Measurements from ENCODE around the gene ATP6V1D. TPM values are rescaled to one million over a fixed set of nuclear protein-coding genes. Genes with fewer than 3 reads are reported as not detected.
A peak's percentile ranks its signal among the peaks of the same experiment; 100 is the strongest.
"Not testable (repeated sequence)": the region's sequence is repeated elsewhere in the genome, so short reads cannot be mapped to it uniquely, and the experiment has no call there.

The ATP6V1D gene
- total and polyA plus RNA-seq, 4 donors = 49.6 to 134 (median 60.2) TPM

DNA sequence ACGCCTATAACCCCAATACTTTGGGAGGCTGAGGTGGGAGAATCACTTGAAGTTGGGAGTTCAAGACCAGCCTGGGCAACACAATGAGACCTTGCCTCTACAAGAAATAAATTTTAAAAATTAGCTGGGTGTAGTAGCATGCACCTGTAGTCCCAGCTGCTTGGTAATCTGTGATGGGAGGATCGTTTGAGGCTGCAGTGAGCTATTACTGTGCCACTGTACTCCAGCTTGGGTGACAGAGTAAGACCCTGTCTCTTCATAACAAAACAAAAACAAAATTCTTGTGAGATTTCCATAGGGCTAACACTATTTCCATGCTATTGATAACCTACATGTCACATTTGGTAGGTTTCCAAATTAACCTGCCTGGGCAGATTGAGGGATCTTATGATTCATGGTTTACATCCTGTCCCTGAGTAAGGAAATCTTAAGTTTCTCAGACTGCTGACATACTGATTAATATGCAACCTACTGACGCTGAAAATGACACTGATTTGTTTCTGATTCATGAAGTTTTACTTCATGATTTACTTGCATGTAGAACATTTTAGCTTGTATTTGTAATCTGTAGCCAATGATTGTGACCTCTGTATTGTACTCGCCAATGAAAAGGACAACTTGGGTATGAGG lies 15.9 kb downstream of the ATP6V1D start:
- H3K4me3 ChIP-seq = no peak overlapping the region
- ATAC-seq (ENCODE audit: insufficient read depth, low FRiP score) = no peak
- no peaks in the 10 kb centered on the region for H3K9me3 ChIP-seq (ENCODE audit: control insufficient read depth in 4 of 4, insufficient read depth in 3 of 4, low read length in 3 of 4)
- TF ChIP-seq, protein P1, sequence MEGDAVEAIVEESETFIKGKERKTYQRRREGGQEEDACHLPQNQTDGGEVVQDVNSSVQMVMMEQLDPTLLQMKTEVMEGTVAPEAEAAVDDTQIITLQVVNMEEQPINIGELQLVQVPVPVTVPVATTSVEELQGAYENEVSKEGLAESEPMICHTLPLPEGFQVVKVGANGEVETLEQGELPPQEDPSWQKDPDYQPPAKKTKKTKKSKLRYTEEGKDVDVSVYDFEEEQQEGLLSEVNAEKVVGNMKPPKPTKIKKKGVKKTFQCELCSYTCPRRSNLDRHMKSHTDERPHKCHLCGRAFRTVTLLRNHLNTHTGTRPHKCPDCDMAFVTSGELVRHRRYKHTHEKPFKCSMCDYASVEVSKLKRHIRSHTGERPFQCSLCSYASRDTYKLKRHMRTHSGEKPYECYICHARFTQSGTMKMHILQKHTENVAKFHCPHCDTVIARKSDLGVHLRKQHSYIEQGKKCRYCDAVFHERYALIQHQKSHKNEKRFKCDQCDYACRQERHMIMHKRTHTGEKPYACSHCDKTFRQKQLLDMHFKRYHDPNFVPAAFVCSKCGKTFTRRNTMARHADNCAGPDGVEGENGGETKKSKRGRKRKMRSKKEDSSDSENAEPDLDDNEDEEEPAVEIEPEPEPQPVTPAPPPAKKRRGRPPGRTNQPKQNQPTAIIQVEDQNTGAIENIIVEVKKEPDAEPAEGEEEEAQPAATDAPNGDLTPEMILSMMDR (IDR thresholded peaks at IDR 0.05; ENCODE audit: control extremely low read depth, extremely low read depth) = no peak
- peaks cover 11 to 34% (median 26%) of the 10 kb centered on the region in 4 donors for H3K36me3 ChIP-seq (ENCODE audit: control insufficient read depth in 4 of 4, insufficient read depth in 4 of 4, low read length in 4 of 4)
- DNase-seq = no peak
- WGBS, 2 donors = 93 to 97% methylated on average over 4 of the region's 4 CpGs
- no peaks in the 10 kb centered on the region for H3K27me3 ChIP-seq (ENCODE audit: control insufficient read depth in 3 of 3, insufficient read depth in 3 of 3, low read length in 2 of 3)
- H3K4me1 ChIP-seq (ENCODE audit: control insufficient read depth in 5 of 5, insufficient read depth in 5 of 5, low read length in 5 of 5) = no peaks in the 10 kb centered on the region
- H3K27ac ChIP-seq (ENCODE audit: low read depth in 1 of 2, low read length in 1 of 2) = no peak overlapping the region
- H3K9ac ChIP-seq (ENCODE audit: insufficient read depth in 1 of 2, low read length in 2 of 2) = no peak overlapping the region

DNA sequence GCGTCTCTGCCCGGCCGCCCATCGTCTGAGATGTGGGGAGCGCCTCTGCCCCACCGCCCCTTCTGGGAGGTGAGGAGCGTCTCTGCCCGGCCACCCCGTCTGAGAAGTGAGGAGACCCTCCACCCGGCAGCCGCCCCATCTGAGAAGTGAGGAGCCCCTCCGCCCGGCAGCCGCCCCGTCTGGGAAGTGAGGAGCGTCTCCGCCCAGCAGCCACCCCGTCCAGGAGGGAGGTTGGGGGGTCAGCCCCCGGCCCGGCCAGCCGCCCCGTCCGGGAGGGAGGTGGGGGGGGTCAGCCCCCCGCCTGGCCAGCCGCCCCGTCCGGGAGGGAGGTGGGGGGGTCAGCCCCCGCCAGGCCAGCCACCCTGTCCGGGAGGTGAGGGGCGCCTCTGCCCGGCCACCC lies 18.4 kb downstream of the ATP6V1D start:
- H3K4me3 ChIP-seq; ATAC-seq (ENCODE audit: insufficient read depth, low FRiP score); H3K27ac ChIP-seq (ENCODE audit: low read depth in 1 of 2, low read length in 1 of 2); H3K27me3 ChIP-seq (ENCODE audit: control insufficient read depth in 3 of 3, insufficient read depth in 3 of 3, low read length in 2 of 3); DNase-seq; H3K9ac ChIP-seq (ENCODE audit: insufficient read depth in 1 of 2, low read length in 2 of 2); H3K9me3 ChIP-seq (ENCODE audit: control insufficient read depth in 4 of 4, insufficient read depth in 3 of 4, low read length in 3 of 4); H3K4me1 ChIP-seq (ENCODE audit: control insufficient read depth in 5 of 5, insufficient read depth in 5 of 5, low read length in 5 of 5): not testable (repeated sequence)
- peaks cover 22 to 42% (median 31%) of the 10 kb centered on the region in 4 donors for H3K36me3 ChIP-seq (ENCODE audit: control insufficient read depth in 4 of 4, insufficient read depth in 4 of 4, low read length in 4 of 4)
- WGBS, 2 donors = 98 to 100% methylated on average over 19 to 31 of the region's 31 CpGs

DNA sequence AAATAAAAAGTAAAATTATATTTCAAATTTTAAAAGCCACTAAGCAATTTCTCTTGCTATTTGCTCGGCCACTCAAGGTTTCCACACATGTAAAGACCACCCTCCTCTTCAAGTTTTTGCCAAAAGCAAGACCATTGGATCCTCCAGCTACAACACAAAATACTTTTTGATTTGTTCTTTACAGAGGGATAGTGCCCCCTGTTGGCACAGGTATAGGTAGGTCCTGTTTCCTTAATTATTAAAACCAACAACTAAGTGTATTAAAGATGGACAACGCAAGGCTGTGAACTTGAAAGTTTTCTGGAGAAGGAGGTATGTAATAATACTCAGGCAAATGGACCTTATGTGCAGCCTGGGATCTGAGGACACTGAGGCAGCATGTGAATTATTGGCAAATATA lies 23.8 kb downstream of the ATP6V1D start:
- Histone ChIP-seq H3K4me3 (no peak overlapping the region), H3K27ac (ENCODE audit: low read depth in 1 of 2, low read length in 1 of 2) (no peak overlapping the region), H3K9ac (ENCODE audit: insufficient read depth in 1 of 2, low read length in 2 of 2) (no peak overlapping the region), H3K36me3 (ENCODE audit: control insufficient read depth in 4 of 4, insufficient read depth in 4 of 4, low read length in 4 of 4) (peaks cover 11 to 59% (median 47%) of the 10 kb centered on the region in 4 donors), H3K27me3 (ENCODE audit: control insufficient read depth in 3 of 3, insufficient read depth in 3 of 3, low read length in 2 of 3) (no peaks in the 10 kb centered on the region), H3K9me3 (ENCODE audit: control insufficient read depth in 4 of 4, insufficient read depth in 3 of 4, low read length in 3 of 4) (no peaks in the 10 kb centered on the region), H3K4me1 (ENCODE audit: control insufficient read depth in 5 of 5, insufficient read depth in 5 of 5, low read length in 5 of 5) (no peaks in the 10 kb centered on the region)
- peak in 1 of 3 donors; percentile 15 for DNase-seq
- no peak for ATAC-seq (ENCODE audit: insufficient read depth, low FRiP score)
- TF ChIP-seq, protein P1 (IDR thresholded peaks at IDR 0.05; ENCODE audit: control extremely low read depth, extremely low read depth) = no peak
- 97 to 99% methylated on average over 2 of the region's 2 CpGs for WGBS, 2 donors

DNA sequence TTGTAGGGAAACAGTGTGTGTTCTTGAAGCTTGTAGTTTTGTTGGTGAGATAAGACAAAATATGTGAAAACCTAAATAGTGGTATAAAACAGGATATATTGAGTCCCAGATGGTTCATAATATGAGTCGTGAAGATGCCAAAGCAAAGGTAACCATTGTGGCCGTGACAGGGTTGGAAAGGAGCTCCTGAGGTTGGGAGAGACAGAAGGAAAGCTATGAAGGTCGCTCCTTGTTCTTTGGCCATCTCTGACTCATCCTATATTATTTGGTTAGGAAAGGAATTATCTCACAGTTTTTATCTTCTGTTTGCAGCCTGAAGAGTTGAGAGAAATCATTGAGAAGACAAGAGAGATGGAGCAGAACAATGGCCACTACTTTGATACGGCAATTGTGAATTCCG lies 27.1 kb downstream of the ATP6V1D start:
- Histone ChIP-seq H3K4me3 (no peak overlapping the region), H3K4me1 (ENCODE audit: control insufficient read depth in 5 of 5, insufficient read depth in 5 of 5, low read length in 5 of 5) (no peaks in the 10 kb centered on the region), H3K27ac (ENCODE audit: low read depth in 1 of 2, low read length in 1 of 2) (no peak overlapping the region), H3K9ac (ENCODE audit: insufficient read depth in 1 of 2, low read length in 2 of 2) (no peak overlapping the region), H3K27me3 (ENCODE audit: control insufficient read depth in 3 of 3, insufficient read depth in 3 of 3, low read length in 2 of 3) (no peaks in the 10 kb centered on the region), H3K36me3 (ENCODE audit: control insufficient read depth in 4 of 4, insufficient read depth in 4 of 4, low read length in 4 of 4) (peaks cover 4 to 40% (median 31%) of the 10 kb centered on the region in 4 donors), H3K9me3 (ENCODE audit: control insufficient read depth in 4 of 4, insufficient read depth in 3 of 4, low read length in 3 of 4) (no peaks in the 10 kb centered on the region)
- DNase-seq (no peak), ATAC-seq (ENCODE audit: insufficient read depth, low FRiP score) (no peak)
- WGBS, 2 donors = 96 to 97% methylated on average over 5 of the region's 5 CpGs
- TF ChIP-seq, protein P1 (IDR thresholded peaks at IDR 0.05; ENCODE audit: control extremely low read depth, extremely low read depth) = no peak

Measured in lung (tissue), 12 donors.